Muscle of leg (tissue), 11 donors: ENCODE data around the gene SCUBE2. TPM values are rescaled to one million over a fixed set of nuclear protein-coding genes. Genes with fewer than 3 reads are reported as not detected.

Experiments used
- DNase-seq: peaks from one replicate; pipeline ENCODE4 v3.0.0; 2013
- H3K27ac ChIP-seq: one replicate; pipeline ENCODE4 v1.5.1; 2013; ENCODE audit warnings: mild to moderate bottlenecking, low read length, control low read depth
- H3K27me3 ChIP-seq: one replicate; pipeline ENCODE4 v1.6.1; 2013; ENCODE audit warnings: low read length; ENCODE audit not compliant: control insufficient read depth, insufficient read depth
- H3K36me3 ChIP-seq: one replicate; pipeline ENCODE4 v1.6.1; 2013; ENCODE audit warnings: low read length; ENCODE audit not compliant: control insufficient read depth, insufficient read depth
- H3K4me1 ChIP-seq: one replicate; pipeline ENCODE4 v1.6.1; 2013; ENCODE audit warnings: low read length; ENCODE audit not compliant: control insufficient read depth, insufficient read depth
- H3K4me3 ChIP-seq: one replicate; pipeline ENCODE4 v1.5.1; 2013; ENCODE audit warnings: low read length, control low read depth
- H3K9me3 ChIP-seq: replicated peaks from 2 replicates; pipeline ENCODE4 v1.6.1; 2013; ENCODE audit warnings: low read depth, low read length; ENCODE audit not compliant: control insufficient read depth
- WGBS: methylation state at CpG from one replicate; pipeline ENCODE4 v1.1.5; 2013; ENCODE audit warnings: missing lambda C conversion rate; ENCODE audit not compliant: insufficient coverage; 5-methylcytosine and 5-hydroxymethylcytosine counted together
- polyA plus RNA-seq, 8 donors: library from polyadenylated mRNA; unstranded; fragments of 120-200 nt; gene quantifications; one replicate each; pipeline versions ENCODE4 v1.2.1 to v1.2.3, GENCODE V29; 2013; ENCODE audit warnings: inconsistent platforms in 1 of 8, low replicate concordance in 1 of 8; ENCODE audit not compliant: insufficient read length in 8 of 8, insufficient read depth in 1 of 8
- total RNA-seq: library from RNA; stranded (reverse); fragments of 120-200 nt; gene quantifications from one replicate; pipeline ENCODE4 v1.2.4, GENCODE V29; 2013

The SCUBE2 gene
- total and polyA plus RNA-seq, 9 donors = 22.8 to 52.9 (median 29.6) TPM

DNA sequence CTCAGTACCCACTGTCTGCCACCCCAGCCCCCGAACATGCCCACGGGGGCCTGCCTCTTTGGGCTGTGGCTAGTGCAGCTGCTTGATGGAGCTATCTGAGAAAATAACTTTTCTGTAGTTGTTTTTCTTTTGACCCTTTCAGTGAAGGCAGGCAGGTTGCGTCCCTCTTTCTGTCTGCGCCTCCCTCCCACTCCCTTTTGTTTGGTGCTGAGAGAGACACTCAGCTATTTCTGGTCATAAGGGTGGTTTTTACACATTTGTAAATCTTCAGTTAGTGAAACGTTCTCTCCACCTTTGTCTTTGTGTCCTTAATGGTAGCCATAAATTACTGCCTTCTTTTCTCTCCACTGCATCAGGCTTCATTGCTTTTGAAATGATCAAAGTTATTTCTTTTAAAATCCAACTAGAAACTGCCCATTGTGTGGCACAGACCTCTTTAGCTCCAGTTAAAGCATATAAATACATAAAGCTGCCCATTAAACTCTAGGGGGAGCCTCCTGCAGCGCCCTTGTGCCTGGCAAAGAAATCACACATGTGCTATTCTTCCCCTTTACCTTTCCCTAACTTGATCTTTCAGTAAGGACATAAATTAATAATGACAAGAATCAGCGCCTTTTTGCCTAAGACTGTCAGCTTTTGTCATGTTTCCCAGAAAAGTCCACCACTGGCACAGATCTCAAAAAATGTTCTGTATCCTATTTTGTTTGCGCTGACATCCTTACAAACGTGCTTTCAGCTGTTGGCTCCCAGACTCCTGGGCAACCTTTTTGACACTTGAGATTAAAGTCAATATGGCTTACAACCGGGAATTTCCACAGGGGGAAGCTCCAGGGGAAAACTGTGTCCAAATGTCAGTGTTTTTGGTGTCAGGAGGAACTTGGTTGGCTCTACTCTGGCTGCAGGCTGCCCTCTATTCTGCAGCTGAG, 1.7 kb upstream of the SCUBE2 start:
- Histone ChIP-seq H3K4me3 (no peak overlapping the region), H3K36me3 (no peaks in the 10 kb centered on the region), H3K9me3 (no peaks in the 10 kb centered on the region), H3K27ac (no peak overlapping the region), H3K4me1 (peaks cover 20% of the 10 kb centered on the region), H3K27me3 (peaks cover 20% of the 10 kb centered on the region)
- no peak for DNase-seq
- WGBS = 55% methylated on average over 3 of the region's 10 CpGs

DNA sequence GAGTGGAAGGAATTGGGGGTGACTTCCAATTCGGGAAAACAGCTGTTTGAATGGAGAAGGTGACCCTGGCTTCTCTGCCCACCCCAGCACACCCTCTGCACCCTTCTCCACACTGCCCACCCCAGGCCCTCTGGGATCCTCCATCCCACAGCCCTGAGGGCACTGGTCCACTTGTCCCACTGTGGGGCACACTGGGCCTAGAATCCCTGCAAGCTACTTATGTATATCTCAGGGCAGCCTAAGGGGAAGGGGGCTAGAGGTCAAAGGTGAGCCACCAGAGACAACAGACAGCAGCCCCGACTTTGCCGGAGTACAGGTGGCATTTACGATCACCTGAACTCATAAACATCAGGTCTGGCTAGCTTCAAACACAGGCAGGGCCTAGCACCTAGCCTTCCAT, 673 bp upstream of the SCUBE2 start:
- Histone ChIP-seq H3K27ac (no peak overlapping the region), H3K4me1 (peaks cover 20% of the 10 kb centered on the region), H3K27me3 (peaks cover 20% of the 10 kb centered on the region), H3K9me3 (no peaks in the 10 kb centered on the region), H3K36me3 (no peaks in the 10 kb centered on the region), H3K4me3 (no peak overlapping the region)
- 78% methylated on average over 3 of the region's 4 CpGs for WGBS
- DNase-seq = no peak

DNA sequence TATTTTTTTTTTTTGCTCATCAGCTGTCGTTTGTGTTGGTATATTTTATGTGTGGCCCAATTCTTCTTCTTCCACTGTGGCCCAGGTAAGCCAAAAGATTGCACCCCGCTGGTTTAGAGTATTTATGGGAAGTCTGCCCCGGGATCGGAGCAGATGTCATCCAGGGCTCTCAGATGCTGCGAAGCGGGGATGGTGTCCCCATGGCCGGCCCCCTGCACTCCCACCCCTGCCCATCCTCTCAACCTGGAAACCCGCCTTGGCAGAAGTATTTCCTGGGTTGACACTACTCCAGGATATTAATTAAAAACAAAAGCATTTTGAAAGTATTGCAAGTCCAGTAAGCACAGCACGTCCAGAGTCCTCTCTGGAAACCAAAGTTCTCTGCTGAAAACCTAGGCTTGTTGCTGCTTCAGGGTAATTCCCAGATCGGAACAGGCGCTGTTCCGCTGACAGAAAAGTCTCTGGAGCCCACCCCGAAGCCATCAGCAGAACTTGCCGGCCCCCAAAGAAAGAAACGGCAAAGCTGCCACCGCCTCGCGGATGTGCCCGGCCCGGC, 833 bp downstream of the SCUBE2 start:
- WGBS = 1% methylated on average over 12 of the region's 20 CpGs
- peaks cover 20% of the 10 kb centered on the region for H3K27me3 ChIP-seq
- peaks cover 20% of the 10 kb centered on the region for H3K4me1 ChIP-seq
- peak; percentile 35 for DNase-seq
- H3K9me3 ChIP-seq = no peaks in the 10 kb centered on the region
- peak overlapping the region; percentile 51 for H3K4me3 ChIP-seq
- H3K27ac ChIP-seq = no peak overlapping the region
- no peaks in the 10 kb centered on the region for H3K36me3 ChIP-seq

DNA sequence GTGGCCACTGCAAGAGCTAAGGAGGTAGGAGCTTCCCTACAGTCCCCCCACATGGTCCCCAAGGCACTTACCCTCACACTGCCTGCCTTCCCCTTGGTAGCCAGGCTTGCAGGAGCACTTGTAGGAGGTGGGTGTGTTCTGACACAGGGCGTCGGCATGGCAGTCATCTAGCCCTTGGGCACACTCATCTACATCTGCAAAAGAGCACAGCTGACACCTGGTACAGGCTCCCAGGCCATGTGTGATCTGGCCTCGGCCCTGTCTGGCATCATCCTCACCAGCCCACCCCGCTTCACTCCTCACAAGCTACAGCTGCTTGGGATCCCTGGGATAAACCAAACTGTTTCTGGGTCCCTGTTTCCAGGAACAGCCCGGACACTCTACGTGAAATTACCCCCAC, 1.8 kb downstream of the SCUBE2 start:
- H3K9me3 ChIP-seq = no peaks in the 10 kb centered on the region
- H3K36me3 ChIP-seq = no peaks in the 10 kb centered on the region
- H3K4me3 ChIP-seq = no peak overlapping the region
- peaks cover 20% of the 10 kb centered on the region for H3K27me3 ChIP-seq
- no peak for DNase-seq
- 72% methylated on average over 4 of the region's 6 CpGs for WGBS
- H3K27ac ChIP-seq = no peak overlapping the region
- H3K4me1 ChIP-seq = peaks cover 20% of the 10 kb centered on the region

DNA sequence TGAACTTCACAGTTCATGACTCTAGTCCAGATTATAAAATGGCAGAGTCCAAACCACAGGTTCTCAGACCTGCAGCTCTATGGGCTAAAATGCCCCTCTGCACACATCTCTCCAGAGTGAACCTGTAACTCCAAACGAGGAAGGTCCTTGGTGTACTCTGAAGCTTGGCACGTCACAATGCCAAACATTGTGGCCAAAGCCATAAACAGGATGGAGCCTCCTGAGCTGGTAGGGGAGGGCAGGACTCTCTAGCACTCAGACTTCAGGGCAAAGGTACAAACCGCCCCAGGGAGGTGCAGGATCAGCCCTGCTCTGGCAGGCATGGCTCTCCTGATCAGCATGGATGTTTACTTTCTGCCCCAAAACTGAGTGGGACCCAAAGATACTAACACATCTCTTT, 2.3 kb downstream of the SCUBE2 start:
- Histone ChIP-seq H3K27me3 (peaks cover 20% of the 10 kb centered on the region), H3K27ac (no peak overlapping the region), H3K4me3 (no peak overlapping the region), H3K4me1 (peaks cover 20% of the 10 kb centered on the region), H3K9me3 (no peaks in the 10 kb centered on the region), H3K36me3 (no peaks in the 10 kb centered on the region)
- 76% methylated on average over 2 of the region's 3 CpGs for WGBS
- no peak for DNase-seq

DNA sequence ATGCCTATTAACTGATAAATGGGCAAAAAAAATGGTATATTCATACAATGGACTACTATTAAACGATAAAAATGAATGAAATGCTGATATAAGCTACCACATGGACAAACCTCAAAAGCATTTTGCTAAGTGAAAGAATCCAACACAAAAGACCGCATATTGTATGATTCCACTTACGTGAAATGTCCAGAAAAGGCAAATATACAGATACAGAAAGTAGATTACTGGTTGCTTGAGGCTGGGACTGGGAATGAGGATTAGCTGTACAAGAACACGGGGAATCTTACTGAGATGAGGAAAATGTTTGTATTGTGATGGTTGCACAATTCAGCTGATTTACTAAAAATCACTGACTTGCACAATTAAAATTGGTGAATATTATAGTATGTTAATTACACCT, 8.8 kb downstream of the SCUBE2 start:
- Histone ChIP-seq H3K27me3 (no peaks in the 10 kb centered on the region), H3K9me3 (no peaks in the 10 kb centered on the region), H3K4me1 (peaks cover 7% of the 10 kb centered on the region), H3K4me3 (no peak overlapping the region), H3K36me3 (no peaks in the 10 kb centered on the region), H3K27ac (no peak overlapping the region)
- WGBS = no CpG with 5 or more reads among the region's 4 CpGs
- no peak for DNase-seq

DNA sequence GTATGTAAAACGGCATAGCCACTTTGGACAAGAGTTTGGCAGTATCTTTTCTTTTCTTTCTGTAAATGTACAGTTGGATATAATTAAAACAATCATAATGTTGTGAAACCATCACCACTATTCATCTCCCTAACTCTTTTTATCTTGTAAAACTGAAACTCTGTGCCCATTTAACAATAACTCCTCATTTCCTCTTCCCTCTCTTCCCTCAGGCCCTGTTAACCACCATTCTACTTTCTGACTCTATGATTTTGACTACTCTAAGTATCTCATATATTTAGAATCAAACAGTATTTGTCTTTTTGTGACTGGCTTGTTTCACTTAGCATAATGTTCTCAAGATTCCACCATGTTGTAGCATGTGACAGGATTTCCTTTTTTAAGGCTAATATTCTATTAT, 10.2 kb downstream of the SCUBE2 start:
- no peaks in the 10 kb centered on the region for H3K9me3 ChIP-seq
- H3K27me3 ChIP-seq = no peaks in the 10 kb centered on the region
- no peak overlapping the region for H3K27ac ChIP-seq
- DNase-seq = no peak
- H3K4me1 ChIP-seq = peaks cover 9% of the 10 kb centered on the region
- no CpG with 5 or more reads among the region's 1 CpG for WGBS
- no peaks in the 10 kb centered on the region for H3K36me3 ChIP-seq
- H3K4me3 ChIP-seq = no peak overlapping the region

DNA sequence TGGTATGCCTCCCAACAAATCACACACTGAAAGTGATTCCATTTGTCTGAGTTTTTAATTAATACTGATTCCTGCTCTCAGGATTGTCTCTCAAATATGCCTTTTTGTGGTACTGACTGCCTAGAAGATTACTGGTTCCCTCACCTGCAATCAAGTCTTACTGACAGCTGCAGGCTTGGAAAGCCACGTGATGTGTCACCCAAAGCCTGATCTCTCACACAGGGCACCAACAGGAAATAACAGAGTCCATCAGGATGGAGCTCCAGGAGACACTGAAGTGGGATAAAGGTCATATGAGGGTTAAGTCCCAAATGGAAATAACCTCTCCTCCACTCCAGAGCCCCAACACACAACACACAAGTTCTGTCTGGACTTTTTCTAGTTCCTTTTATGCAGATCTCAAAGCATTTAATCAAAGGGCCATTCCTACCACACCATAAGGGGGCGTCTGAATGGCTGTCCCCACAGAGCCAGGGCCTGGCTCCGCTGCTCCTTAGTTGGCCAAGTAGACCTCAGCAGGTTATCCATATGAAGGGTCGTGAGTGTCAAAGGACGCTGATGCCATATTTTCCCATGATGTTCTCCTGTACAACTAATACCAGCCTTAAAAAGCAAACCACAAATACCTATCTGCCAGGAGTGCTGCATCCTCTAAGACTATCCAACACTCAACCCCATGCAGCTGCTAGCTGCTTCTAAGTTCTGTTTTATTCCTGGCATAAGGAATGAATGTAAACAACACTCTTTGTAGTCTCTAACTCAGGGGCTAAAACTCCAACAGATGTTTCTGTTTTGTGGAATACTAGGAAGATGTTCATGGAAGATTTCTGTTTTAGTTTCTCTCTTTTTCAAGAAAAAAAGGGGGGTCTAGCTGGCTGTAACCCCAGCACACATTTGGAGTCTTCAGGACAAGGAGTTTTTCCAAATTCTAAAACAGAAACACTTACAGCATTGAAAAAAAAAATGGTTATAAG, 13.0 kb downstream of the SCUBE2 start:
- H3K36me3 ChIP-seq = no peaks in the 10 kb centered on the region
- H3K4me3 ChIP-seq = no peak overlapping the region
- peaks cover 9% of the 10 kb centered on the region for H3K4me1 ChIP-seq
- H3K9me3 ChIP-seq = no peaks in the 10 kb centered on the region
- H3K27me3 ChIP-seq = no peaks in the 10 kb centered on the region
- peak overlapping the region; percentile 66 for H3K27ac ChIP-seq
- DNase-seq = peak; percentile 88
- no CpG with 5 or more reads among the region's 5 CpGs for WGBS

DNA sequence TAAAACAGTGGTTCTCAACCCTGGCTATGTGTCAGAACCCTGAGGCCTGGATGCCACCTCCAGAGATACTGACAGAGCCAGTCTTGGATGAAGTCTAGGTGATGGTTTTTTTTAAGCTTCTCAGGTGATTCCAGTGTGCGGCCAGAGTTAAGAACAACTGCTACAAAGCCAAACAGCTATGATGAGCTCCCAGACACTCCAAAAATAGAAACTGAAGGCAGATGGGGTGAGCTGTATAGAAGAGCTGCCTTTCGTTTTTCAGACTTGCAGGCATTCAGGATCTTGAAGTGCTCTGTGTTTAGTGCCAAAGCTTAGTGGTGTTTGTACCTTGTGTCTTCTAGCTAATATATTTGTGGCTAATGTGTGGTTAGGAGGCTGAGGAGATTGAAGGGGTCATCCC, 14.2 kb downstream of the SCUBE2 start:
- Histone ChIP-seq H3K4me1 (peaks cover 13% of the 10 kb centered on the region), H3K9me3 (no peaks in the 10 kb centered on the region), H3K36me3 (no peaks in the 10 kb centered on the region), H3K27me3 (no peaks in the 10 kb centered on the region), H3K27ac (no peak overlapping the region), H3K4me3 (no peak overlapping the region)
- DNase-seq = no peak
- no CpG with 5 or more reads among the region's 2 CpGs for WGBS

DNA sequence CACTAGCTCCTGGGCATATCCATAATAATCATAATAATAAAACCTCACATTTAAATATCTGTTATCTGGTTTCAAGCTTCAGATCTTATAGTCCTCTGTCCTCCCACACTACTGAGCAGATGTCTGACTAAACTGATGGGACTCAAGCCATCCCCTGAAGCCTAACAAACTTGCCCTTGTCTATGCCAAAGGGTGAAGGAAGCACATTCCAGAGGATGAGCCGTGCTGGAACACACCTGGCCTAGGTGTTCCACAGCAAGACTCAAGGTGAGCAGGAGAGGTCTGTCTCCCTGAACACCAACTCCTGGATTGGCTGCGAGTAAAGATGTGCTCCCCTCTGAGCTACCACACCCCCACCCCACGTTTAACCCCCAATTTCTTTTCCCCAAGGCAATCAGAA, 14.7 kb downstream of the SCUBE2 start:
- H3K27me3 ChIP-seq = no peaks in the 10 kb centered on the region
- no peaks in the 10 kb centered on the region for H3K9me3 ChIP-seq
- H3K36me3 ChIP-seq = no peaks in the 10 kb centered on the region
- no peak for DNase-seq
- H3K4me3 ChIP-seq = no peak overlapping the region
- H3K4me1 ChIP-seq = peaks cover 13% of the 10 kb centered on the region
- no peak overlapping the region for H3K27ac ChIP-seq
- WGBS = 60% methylated on average over 1 of the region's 3 CpGs
